SH-SY5Y (cell line): ENCODE results near the gene TFAP2A.

ENCODE experiments used
- GATA2 ChIP-seq: IDR thresholded peaks from 2 replicates; pipeline ENCODE4 v1.6.1; 2011; ENCODE audit warnings: mild to moderate bottlenecking, low read depth, low read length
- GATA3 ChIP-seq: IDR thresholded peaks from 2 replicates; pipeline ENCODE4 v1.6.1; 2011; ENCODE audit warnings: low read depth, mild to moderate bottlenecking, low read length, moderate library complexity

GRCh38 chr6:10433322-10433721, 18.4 kb upstream of the TFAP2A start:
- TF ChIP-seq GATA2 = no peak
- TF ChIP-seq GATA3 = no peak
